ENCODE results near the gene WTAP. TPM values are rescaled to one million over a fixed set of nuclear protein-coding genes. Genes with fewer than 3 reads are reported as not detected.
"Not testable (repeated sequence)": the region's sequence is repeated elsewhere in the genome, so short reads cannot be mapped to it uniquely, and the experiment has no call there.

The WTAP gene
- total RNA-seq, 4 donors from 2014 or later: 74.8 to 202 (median 133) TPM

- ATAC-seq (ENCODE audit: low FRiP score): no peak
- no peak for TF ChIP-seq CTCF (IDR thresholded peaks at IDR 0.05)
- no peak for DNase-seq (ENCODE audit: low spot score)
These were observed 12.1 kb upstream of the WTAP start for GRCh38 chr6:159715166-159715565.

- no peak for TF ChIP-seq CTCF (IDR thresholded peaks at IDR 0.05)
- DNase-seq (ENCODE audit: low spot score): no peak
- no peak for ATAC-seq (ENCODE audit: low FRiP score)
These were observed 11.7 kb upstream of the WTAP start for GRCh38 chr6:159715605-159716004.

- TF ChIP-seq CTCF (IDR thresholded peaks at IDR 0.05): no peak
- ATAC-seq (ENCODE audit: low FRiP score) (peak; percentile 92), DNase-seq (ENCODE audit: low spot score) (no peak)
These were observed 10.8 kb upstream of the WTAP start for GRCh38 chr6:159716247-159717096.

- TF ChIP-seq CTCF (IDR thresholded peaks at IDR 0.05): no peak
- no peak for DNase-seq (ENCODE audit: low spot score)
These were observed 8.7 kb upstream of the WTAP start for GRCh38 chr6:159718634-159719033.

GRCh38 chr6:159719287-159719686 is 8.0 kb upstream of the WTAP start:
- no peak for ATAC-seq (ENCODE audit: low FRiP score)
- no peak for TF ChIP-seq CTCF (IDR thresholded peaks at IDR 0.05)

More at GRCh38 chr6:159718634-159719033, 8.7 kb upstream of the WTAP start:
- ATAC-seq (ENCODE audit: low FRiP score): no peak

GRCh38 chr6:159720708-159721107 is 6.6 kb upstream of the WTAP start:
- TF ChIP-seq CTCF (IDR thresholded peaks at IDR 0.05): no peak
- DNase-seq (ENCODE audit: low spot score) (no peak), ATAC-seq (ENCODE audit: low FRiP score) (no peak)

More at GRCh38 chr6:159719287-159719686, 8.0 kb upstream of the WTAP start:
- DNase-seq (ENCODE audit: low spot score): no peak

GRCh38 chr6:159721981-159722380 is 5.3 kb upstream of the WTAP start:
- DNase-seq (ENCODE audit: low spot score); ATAC-seq (ENCODE audit: low FRiP score): not testable (repeated sequence)
